Measurements from ENCODE around the gene CDKN2B-AS1.

Gene CDKN2B-AS1

GRCh38 chr9:22031655-22032411 lies 37.2 kb downstream of the CDKN2B-AS1 start:
- H3K4me1 ChIP-seq (ENCODE audit: control insufficient read depth in 2 of 2, insufficient read depth in 1 of 2, low read depth in 1 of 2, low read length in 2 of 2): no peaks in the 10 kb centered on the region
- H3K14ac ChIP-seq (ENCODE audit: low read length): no peak overlapping the region
- DNase-seq (ENCODE audit: low spot score): no peak
- no peak overlapping the region for H3K4ac ChIP-seq (ENCODE audit: low read length)
- H3K23ac ChIP-seq (ENCODE audit: low read depth, low read length, poor library complexity): no peak overlapping the region
- no peaks in the 10 kb centered on the region for H3K79me1 ChIP-seq (ENCODE audit: low read depth, low read length)
- no peak overlapping the region for H3K4me2 ChIP-seq (ENCODE audit: insufficient read depth, low read length, poor library complexity, severe bottlenecking)
- H3K27me3 ChIP-seq (ENCODE audit: control insufficient read depth in 3 of 3, insufficient read depth in 3 of 3, low read depth in 1 of 3, low read length in 3 of 3): no peaks in the 10 kb centered on the region
- H2BK12ac ChIP-seq (ENCODE audit: low read length): no peak overlapping the region
- no peak overlapping the region for H3K27ac ChIP-seq (replicated peaks; ENCODE audit: low read length)
- no CpG with 5 or more reads among the region's 4 CpGs for WGBS, 2 donors (ENCODE audit: extremely low coverage in 2 of 2, insufficient read length in 2 of 2, insufficient replicate concordance in 1 of 2)
- H3K9ac ChIP-seq (ENCODE audit: low read depth, low read length, poor library complexity): no peak overlapping the region
- H3K36me3 ChIP-seq (replicated peaks in 1 of 2; ENCODE audit: control insufficient read depth in 2 of 2, insufficient read depth in 2 of 2, low read length in 2 of 2): no peaks in the 10 kb centered on the region
- no peak overlapping the region for H3K18ac ChIP-seq (ENCODE audit: low read length)
- H2AFZ ChIP-seq (ENCODE audit: low read length): no peak overlapping the region
- no peak overlapping the region for H2BK120ac ChIP-seq (ENCODE audit: low read depth, low read length)
- H2BK15ac ChIP-seq (ENCODE audit: low read length): no peak overlapping the region
- H3K4me3 ChIP-seq (ENCODE audit: low read length in 2 of 2): no peak overlapping the region
- no peak overlapping the region for H4K8ac ChIP-seq (ENCODE audit: low read depth, low read length)
- H4K91ac ChIP-seq (ENCODE audit: low read depth, low read length, poor library complexity): no peak overlapping the region
- no peak overlapping the region for H2AK5ac ChIP-seq (ENCODE audit: low read depth, low read length)
- H2BK5ac ChIP-seq (ENCODE audit: low read length): no peak overlapping the region
- H3K9me3 ChIP-seq (replicated peaks in 1 of 2; ENCODE audit: control insufficient read depth in 2 of 2, insufficient read depth in 1 of 2, low read depth in 1 of 2, low read length in 2 of 2): no peaks in the 10 kb centered on the region

- Histone ChIP-seq H2BK15ac (ENCODE audit: low read length) (no peak overlapping the region), H2AFZ (ENCODE audit: low read length) (no peak overlapping the region), H3K23ac (ENCODE audit: low read depth, low read length, poor library complexity) (no peak overlapping the region), H3K14ac (ENCODE audit: low read length) (no peak overlapping the region), H3K9ac (ENCODE audit: low read depth, low read length, poor library complexity) (no peak overlapping the region), H3K27ac (replicated peaks; ENCODE audit: low read length) (no peak overlapping the region), H3K9me3 (replicated peaks in 1 of 2; ENCODE audit: control insufficient read depth in 2 of 2, insufficient read depth in 1 of 2, low read depth in 1 of 2, low read length in 2 of 2) (no peaks in the 10 kb centered on the region), H2BK12ac (ENCODE audit: low read length) (no peak overlapping the region), H3K27me3 (ENCODE audit: control insufficient read depth in 3 of 3, insufficient read depth in 3 of 3, low read depth in 1 of 3, low read length in 3 of 3) (no peaks in the 10 kb centered on the region), H2BK5ac (ENCODE audit: low read length) (no peak overlapping the region), H2BK120ac (ENCODE audit: low read depth, low read length) (no peak overlapping the region), H4K91ac (ENCODE audit: low read depth, low read length, poor library complexity) (no peak overlapping the region), H2AK5ac (ENCODE audit: low read depth, low read length) (no peak overlapping the region), H4K8ac (ENCODE audit: low read depth, low read length) (peak overlapping the region; percentile 43), H3K4me2 (ENCODE audit: insufficient read depth, low read length, poor library complexity, severe bottlenecking) (no peak overlapping the region), H3K18ac (ENCODE audit: low read length) (no peak overlapping the region), H3K79me1 (ENCODE audit: low read depth, low read length) (no peaks in the 10 kb centered on the region), H3K36me3 (replicated peaks in 1 of 2; ENCODE audit: control insufficient read depth in 2 of 2, insufficient read depth in 2 of 2, low read length in 2 of 2) (no peaks in the 10 kb centered on the region), H3K4ac (ENCODE audit: low read length) (no peak overlapping the region), H3K4me1 (ENCODE audit: control insufficient read depth in 2 of 2, insufficient read depth in 1 of 2, low read depth in 1 of 2, low read length in 2 of 2) (no peaks in the 10 kb centered on the region), H3K4me3 (ENCODE audit: low read length in 2 of 2) (no peak overlapping the region)
- no peak for DNase-seq (ENCODE audit: low spot score)
- WGBS, 2 donors (ENCODE audit: extremely low coverage in 2 of 2, insufficient read length in 2 of 2, insufficient replicate concordance in 1 of 2): no CpG with 5 or more reads among the region's 8 CpGs
Observed at GRCh38 chr9:22033012-22033630, 38.5 kb downstream of the CDKN2B-AS1 start.

GRCh38 chr9:22035591-22036011 lies 41.0 kb downstream of the CDKN2B-AS1 start:
- Histone ChIP-seq H2AFZ (ENCODE audit: low read length) (no peak overlapping the region), H3K79me1 (ENCODE audit: low read depth, low read length) (no peaks in the 10 kb centered on the region), H3K27me3 (ENCODE audit: control insufficient read depth in 3 of 3, insufficient read depth in 3 of 3, low read depth in 1 of 3, low read length in 3 of 3) (no peaks in the 10 kb centered on the region), H2BK12ac (ENCODE audit: low read length) (no peak overlapping the region), H4K8ac (ENCODE audit: low read depth, low read length) (no peak overlapping the region), H3K4me2 (ENCODE audit: insufficient read depth, low read length, poor library complexity, severe bottlenecking) (no peak overlapping the region), H3K36me3 (replicated peaks in 1 of 2; ENCODE audit: control insufficient read depth in 2 of 2, insufficient read depth in 2 of 2, low read length in 2 of 2) (no peaks in the 10 kb centered on the region), H2AK5ac (ENCODE audit: low read depth, low read length) (no peak overlapping the region), H2BK120ac (ENCODE audit: low read depth, low read length) (no peak overlapping the region), H3K4me1 (ENCODE audit: control insufficient read depth in 2 of 2, insufficient read depth in 1 of 2, low read depth in 1 of 2, low read length in 2 of 2) (no peaks in the 10 kb centered on the region), H2BK15ac (ENCODE audit: low read length) (no peak overlapping the region), H3K23ac (ENCODE audit: low read depth, low read length, poor library complexity) (no peak overlapping the region), H2BK5ac (ENCODE audit: low read length) (no peak overlapping the region), H3K27ac (replicated peaks; ENCODE audit: low read length) (no peak overlapping the region), H4K91ac (ENCODE audit: low read depth, low read length, poor library complexity) (no peak overlapping the region), H3K18ac (ENCODE audit: low read length) (no peak overlapping the region), H3K4me3 (ENCODE audit: low read length in 2 of 2) (no peak overlapping the region), H3K14ac (ENCODE audit: low read length) (no peak overlapping the region), H3K4ac (ENCODE audit: low read length) (no peak overlapping the region), H3K9ac (ENCODE audit: low read depth, low read length, poor library complexity) (no peak overlapping the region), H3K9me3 (replicated peaks in 1 of 2; ENCODE audit: control insufficient read depth in 2 of 2, insufficient read depth in 1 of 2, low read depth in 1 of 2, low read length in 2 of 2) (no peaks in the 10 kb centered on the region)
- DNase-seq (ENCODE audit: low spot score): no peak
- no CpG with 5 or more reads among the region's 2 CpGs for WGBS, 2 donors (ENCODE audit: extremely low coverage in 2 of 2, insufficient read length in 2 of 2, insufficient replicate concordance in 1 of 2)

- Histone ChIP-seq H3K9me3 (replicated peaks in 1 of 2; ENCODE audit: control insufficient read depth in 2 of 2, insufficient read depth in 1 of 2, low read depth in 1 of 2, low read length in 2 of 2) (no peaks in the 10 kb centered on the region), H3K36me3 (replicated peaks in 1 of 2; ENCODE audit: control insufficient read depth in 2 of 2, insufficient read depth in 2 of 2, low read length in 2 of 2) (no peaks in the 10 kb centered on the region), H3K4me1 (ENCODE audit: control insufficient read depth in 2 of 2, insufficient read depth in 1 of 2, low read depth in 1 of 2, low read length in 2 of 2) (no peaks in the 10 kb centered on the region), H3K4me2 (ENCODE audit: insufficient read depth, low read length, poor library complexity, severe bottlenecking) (no peak overlapping the region), H4K91ac (ENCODE audit: low read depth, low read length, poor library complexity) (no peak overlapping the region), H4K8ac (ENCODE audit: low read depth, low read length) (no peak overlapping the region), H3K4ac (ENCODE audit: low read length) (no peak overlapping the region), H3K18ac (ENCODE audit: low read length) (no peak overlapping the region), H3K79me1 (ENCODE audit: low read depth, low read length) (no peaks in the 10 kb centered on the region), H3K27me3 (ENCODE audit: control insufficient read depth in 3 of 3, insufficient read depth in 3 of 3, low read depth in 1 of 3, low read length in 3 of 3) (no peaks in the 10 kb centered on the region), H2BK5ac (ENCODE audit: low read length) (no peak overlapping the region), H3K27ac (replicated peaks; ENCODE audit: low read length) (no peak overlapping the region), H3K23ac (ENCODE audit: low read depth, low read length, poor library complexity) (no peak overlapping the region), H2BK120ac (ENCODE audit: low read depth, low read length) (no peak overlapping the region), H3K14ac (ENCODE audit: low read length) (no peak overlapping the region), H2BK15ac (ENCODE audit: low read length) (no peak overlapping the region), H3K9ac (ENCODE audit: low read depth, low read length, poor library complexity) (no peak overlapping the region), H2AK5ac (ENCODE audit: low read depth, low read length) (no peak overlapping the region), H3K4me3 (ENCODE audit: low read length in 2 of 2) (no peak overlapping the region), H2BK12ac (ENCODE audit: low read length) (no peak overlapping the region), H2AFZ (ENCODE audit: low read length) (no peak overlapping the region)
- no peak for DNase-seq (ENCODE audit: low spot score)
- WGBS, 2 donors (ENCODE audit: extremely low coverage in 2 of 2, insufficient read length in 2 of 2, insufficient replicate concordance in 1 of 2): no CpG with 5 or more reads among the region's 4 CpGs
Observed at GRCh38 chr9:22036866-22037626, 42.5 kb downstream of the CDKN2B-AS1 start.
